SK-N-SH (cell line): ENCODE data around the gene ZFP90. TPM values are rescaled to one million over a fixed set of nuclear protein-coding genes. Genes with fewer than 3 reads are reported as not detected.

Experiments used
- CTCF ChIA-PET: fragments of 300-600, 350-600 bp; formaldehyde crosslinking; extraction: SDS; loops from one replicate; lab custom pipeline; 2021; lab: Yijun Ruan, JAX
- POLR2A ChIA-PET: fragments of 350-600 bp; sonication (Branson Sonifier 250); formaldehyde crosslinking; extraction: SDS; loops from one replicate; lab custom pipeline; 2020; ENCODE audit warnings: antibody characterized with exemption, inconsistent platforms; lab: Yijun Ruan, JAX
- DNase-seq: peaks from one replicate; pipeline ENCODE4 v3.0.0; 2012
- H2AFZ ChIP-seq: fragments of 200-600 bp; sonication (generic); 2 replicates; pipeline ENCODE4 v1.8.1; 2016; ENCODE audit warnings: antibody characterized with exemption, mild to moderate bottlenecking, low read depth
- H3F3A ChIP-seq: fragments of 200-600 bp; sonication (generic); replicated peaks from 2 replicates; pipeline ENCODE3; 2016; ENCODE audit warnings: antibody characterized with exemption, mild to moderate bottlenecking; ENCODE audit not compliant: insufficient read depth
- H3K27ac ChIP-seq, 2 experiments: fragments of 200-500 bp in 1 of 2; fragments of 200-600 bp in 1 of 2; sonication (Bioruptor generic) in 1 of 2; sonication (generic), shearing (Covaris generic) in 1 of 2; 2 replicates each; pipeline versions ENCODE4 v1.5.1 to v1.6.1; 2014 to 2016; ENCODE audit warnings: low read depth in 2 of 2, inconsistent platforms in 1 of 2, low read length in 1 of 2, mild to moderate bottlenecking in 1 of 2, mixed read lengths in 1 of 2
- H3K27me3 ChIP-seq: fragments of 200-600 bp; sonication (generic), shearing (Covaris generic); 2 replicates; pipeline ENCODE4 v1.6.1; 2016; ENCODE audit warnings: mixed run types; ENCODE audit not compliant: insufficient read depth
- H3K36me3 ChIP-seq, 2 experiments: fragments of 200-500 bp in 1 of 2; fragments of 200-600 bp in 1 of 2; sonication (Bioruptor generic) in 1 of 2; sonication (generic) in 1 of 2; replicated peaks in 1 of 2; 2 replicates each; pipeline versions ENCODE3 to v1.5.1; 2014 to 2016; ENCODE audit warnings: low read length in 1 of 2, mild to moderate bottlenecking in 1 of 2; ENCODE audit not compliant: insufficient read depth in 2 of 2, control insufficient read depth in 1 of 2
- H3K4me1 ChIP-seq, 2 experiments: fragments of 200-500 bp in 1 of 2; fragments of 200-600 bp in 1 of 2; sonication (Bioruptor generic) in 1 of 2; sonication (generic), shearing (Covaris generic) in 1 of 2; 2 replicates each; pipeline versions ENCODE4 v1.5.1 to v1.6.1; 2014 to 2016; ENCODE audit warnings: low read depth in 1 of 2, low read length in 1 of 2, mixed run types in 1 of 2; ENCODE audit not compliant: insufficient read depth in 2 of 2, control insufficient read depth in 1 of 2
- H3K4me2 ChIP-seq: fragments of 200-600 bp; sonication (generic), shearing (Covaris generic); 2 replicates; pipeline ENCODE4 v1.6.1; 2017; ENCODE audit warnings: mixed run types
- H3K4me3 ChIP-seq, 2 experiments: fragments of 200-500 bp in 1 of 2; fragments of 200-600 bp in 1 of 2; sonication (Bioruptor generic) in 1 of 2; sonication (generic), shearing (Covaris generic) in 1 of 2; 2 replicates each; pipeline versions ENCODE4 v1.5.1 to v1.8.1; 2014 to 2016; ENCODE audit warnings: low read depth in 2 of 2, inconsistent platforms in 1 of 2, low read length in 1 of 2, mild to moderate bottlenecking in 1 of 2, mixed read lengths in 1 of 2, moderate library complexity in 1 of 2
- H3K79me2 ChIP-seq: fragments of 200-600 bp; sonication (generic); 2 replicates; pipeline ENCODE4 v1.8.1; 2017; ENCODE audit warnings: mild to moderate bottlenecking; ENCODE audit not compliant: insufficient read depth
- H3K9ac ChIP-seq: fragments of 200-600 bp; sonication (generic); 2 replicates; pipeline ENCODE4 v1.6.1; 2017; ENCODE audit warnings: mixed run types
- H3K9me2 ChIP-seq: fragments of 200-600 bp; sonication (generic); 2 replicates; pipeline ENCODE4 v1.6.1; 2017; ENCODE audit warnings: mixed run types
- H3K9me3 ChIP-seq: fragments of 200-600 bp; sonication (generic); 2 replicates; pipeline ENCODE4 v1.6.1; 2017; ENCODE audit warnings: mixed run types, mild to moderate bottlenecking, moderate library complexity
- H4K20me1 ChIP-seq: fragments of 200-600 bp; sonication (generic); 2 replicates; pipeline ENCODE4 v1.6.1; 2017; ENCODE audit warnings: mild to moderate bottlenecking, mixed run types; ENCODE audit not compliant: insufficient read depth
- CHD2 ChIP-seq: fragments of 150-350 bp; IDR thresholded peaks from 2 replicates; pipeline ENCODE4 v1.6.1; 2018; ENCODE audit warnings: low read length; ENCODE audit not compliant: partially characterized antibody
- ELF1 ChIP-seq: IDR thresholded peaks from 2 replicates; pipeline ENCODE4 v1.4.0; 2012
- FOSL2 ChIP-seq: IDR thresholded peaks from 2 replicates; pipeline ENCODE4 v1.4.0; 2012; ENCODE audit warnings: low read depth, mild to moderate bottlenecking, moderate library complexity, borderline replicate concordance
- GABPA ChIP-seq: IDR thresholded peaks from 2 replicates; pipeline ENCODE4 v1.4.0; 2012; ENCODE audit warnings: low read depth, mild to moderate bottlenecking
- JUND ChIP-seq: IDR thresholded peaks from 2 replicates; pipeline ENCODE4 v1.4.0; 2012
- MEF2A ChIP-seq: IDR thresholded peaks from 2 replicates; pipeline ENCODE4 v1.4.0; 2012; ENCODE audit warnings: low read depth, borderline replicate concordance
- RAD21 ChIP-seq: IDR thresholded peaks from 2 replicates; pipeline ENCODE4 v1.6.1; 2012; ENCODE audit warnings: mild to moderate bottlenecking, low read length
- RCOR1 ChIP-seq: fragments of 150-350 bp; IDR thresholded peaks from 2 replicates; pipeline ENCODE4 v1.6.1; 2017; ENCODE audit warnings: antibody characterized with exemption, low read length
- SIN3A ChIP-seq: IDR thresholded peaks from 2 replicates; pipeline ENCODE4 v1.6.1; 2012; ENCODE audit warnings: low read depth, mild to moderate bottlenecking, low read length, moderate library complexity, borderline replicate concordance
- SMC3 ChIP-seq: IDR thresholded peaks from 2 replicates; pipeline ENCODE4 v1.6.1; 2012; ENCODE audit warnings: low read depth, low read length, improper control_type of control experiment
- USF2 ChIP-seq: fragments of 150-350 bp; IDR thresholded peaks from 2 replicates; pipeline ENCODE4 v1.6.1; 2017; ENCODE audit warnings: antibody characterized with exemption, low read length, low read depth, borderline replicate concordance
- YY1 ChIP-seq: IDR thresholded peaks from 2 replicates; pipeline ENCODE4 v1.4.0; 2012; ENCODE audit warnings: low read depth, mild to moderate bottlenecking
- ZBTB33 ChIP-seq: IDR thresholded peaks from 2 replicates; pipeline ENCODE4 v1.4.0; 2012; ENCODE audit warnings: low read depth, borderline replicate concordance
- WGBS: methylation state at CpG from one replicate; pipeline ENCODE4 v1.1.6; 2017; ENCODE audit warnings: low lambda C conversion rate; 5-methylcytosine and 5-hydroxymethylcytosine counted together
- polyA plus RNA-seq, 3 experiments: library from polyadenylated mRNA; depleted of rRNA; stranded (reverse); fragments of >200 nt; gene quantifications; 2 replicates each; pipeline ENCODE4 v1.2.3, GENCODE V29; 2012
- TF ChIP-seq, protein P1 (sequence below): IDR thresholded peaks from 2 replicates; pipeline ENCODE4 v1.6.1; 2012; ENCODE audit warnings: mild to moderate bottlenecking, low read depth, low read length, moderate library complexity
- TF ChIP-seq, protein P2 (sequence below): IDR thresholded peaks from 2 replicates; pipeline ENCODE4; 2012

The ZFP90 gene
- polyA plus RNA-seq, 1 of the 3 experiments (the other 2 are of a cell fraction): 9.9 TPM

DNA sequence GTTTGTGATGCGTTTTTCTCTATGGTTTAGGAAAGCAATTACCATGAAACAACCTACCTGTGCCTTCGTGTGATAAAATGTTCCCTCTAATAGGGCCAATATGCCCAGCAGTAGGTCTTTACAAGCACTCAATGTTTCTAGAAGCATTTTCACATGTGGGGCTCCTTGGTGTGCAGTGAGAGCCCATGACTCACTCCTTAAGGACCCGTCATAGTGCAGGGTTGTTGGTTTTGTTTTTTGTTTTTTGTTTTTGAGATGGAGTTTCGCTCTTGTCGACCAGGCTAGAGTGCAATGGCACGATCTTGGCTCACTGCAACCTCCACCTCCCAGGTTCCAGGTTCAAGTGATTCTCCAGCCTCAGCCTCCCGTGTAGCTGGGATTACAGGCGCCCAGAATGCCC is 31.1 kb upstream of the ZFP90 start:
- Histone ChIP-seq H3K9me2 (no peaks in the 10 kb centered on the region), H3K4me3 (no peak overlapping the region), H3K79me2 (no peaks in the 10 kb centered on the region), H3K9ac (no peak overlapping the region), H3K4me1 (peaks cover 0 to 2% of the 10 kb centered on the region in 2 experiments; a peak in 1 of 4 replicates), H4K20me1 (no peaks in the 10 kb centered on the region), H3K36me3 (no peaks in the 10 kb centered on the region), H3K9me3 (no peaks in the 10 kb centered on the region), H2AFZ (no peak overlapping the region), H3F3A (no peaks in the 10 kb centered on the region)
- WGBS: 49% methylated on average over 8 of the region's 8 CpGs
- CTCF ChIA-PET: interaction anchor here (0.6 to 5.8 kb wide), 4 partner anchors 10 to 62 kb away, joined by 3 to 31 read pairs (median 4); no protein-coding TSS in a partner anchor
- TF ChIP-seq RAD21 (no peak), ZBTB33 (no peak), CHD2 (no peak), SMC3 (no peak), RCOR1 (no peak), FOSL2 (no peak), JUND (no peak)
- TF ChIP-seq, protein P1, sequence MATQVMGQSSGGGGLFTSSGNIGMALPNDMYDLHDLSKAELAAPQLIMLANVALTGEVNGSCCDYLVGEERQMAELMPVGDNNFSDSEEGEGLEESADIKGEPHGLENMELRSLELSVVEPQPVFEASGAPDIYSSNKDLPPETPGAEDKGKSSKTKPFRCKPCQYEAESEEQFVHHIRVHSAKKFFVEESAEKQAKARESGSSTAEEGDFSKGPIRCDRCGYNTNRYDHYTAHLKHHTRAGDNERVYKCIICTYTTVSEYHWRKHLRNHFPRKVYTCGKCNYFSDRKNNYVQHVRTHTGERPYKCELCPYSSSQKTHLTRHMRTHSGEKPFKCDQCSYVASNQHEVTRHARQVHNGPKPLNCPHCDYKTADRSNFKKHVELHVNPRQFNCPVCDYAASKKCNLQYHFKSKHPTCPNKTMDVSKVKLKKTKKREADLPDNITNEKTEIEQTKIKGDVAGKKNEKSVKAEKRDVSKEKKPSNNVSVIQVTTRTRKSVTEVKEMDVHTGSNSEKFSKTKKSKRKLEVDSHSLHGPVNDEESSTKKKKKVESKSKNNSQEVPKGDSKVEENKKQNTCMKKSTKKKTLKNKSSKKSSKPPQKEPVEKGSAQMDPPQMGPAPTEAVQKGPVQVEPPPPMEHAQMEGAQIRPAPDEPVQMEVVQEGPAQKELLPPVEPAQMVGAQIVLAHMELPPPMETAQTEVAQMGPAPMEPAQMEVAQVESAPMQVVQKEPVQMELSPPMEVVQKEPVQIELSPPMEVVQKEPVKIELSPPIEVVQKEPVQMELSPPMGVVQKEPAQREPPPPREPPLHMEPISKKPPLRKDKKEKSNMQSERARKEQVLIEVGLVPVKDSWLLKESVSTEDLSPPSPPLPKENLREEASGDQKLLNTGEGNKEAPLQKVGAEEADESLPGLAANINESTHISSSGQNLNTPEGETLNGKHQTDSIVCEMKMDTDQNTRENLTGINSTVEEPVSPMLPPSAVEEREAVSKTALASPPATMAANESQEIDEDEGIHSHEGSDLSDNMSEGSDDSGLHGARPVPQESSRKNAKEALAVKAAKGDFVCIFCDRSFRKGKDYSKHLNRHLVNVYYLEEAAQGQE: no peak
- TF ChIP-seq, all 33 proteins: peak for 0
- Histone ChIP-seq H3K27me3 (peaks cover 6% of the 10 kb centered on the region; the same call in 1 of the 2 replicates), H3K4me2 (no peak overlapping the region), H3K27ac (no peak overlapping the region)
- POLR2A ChIA-PET: no interaction called here
- DNase-seq: no peak

- peaks cover 0 to 2% of the 10 kb centered on the region in 2 experiments; a peak in 1 of 4 replicates for H3K4me1 ChIP-seq
- H3K79me2 ChIP-seq: no peaks in the 10 kb centered on the region
- no peaks in the 10 kb centered on the region for H3K9me3 ChIP-seq
- WGBS: 45% methylated on average over 7 of the region's 7 CpGs
- POLR2A ChIA-PET: no interaction called here
- no peak overlapping the region for H3K27ac ChIP-seq
- no peak overlapping the region for H3K4me3 ChIP-seq
- no peak overlapping the region for H3K4me2 ChIP-seq
- no peaks in the 10 kb centered on the region for H3K36me3 ChIP-seq
- CTCF ChIA-PET: interaction anchor here (0.6 to 5.8 kb wide), 2 partner anchors 12 to 63 kb away, joined by 3 to 31 read pairs; no protein-coding TSS in a partner anchor
- H2AFZ ChIP-seq: no peak overlapping the region
- H4K20me1 ChIP-seq: no peaks in the 10 kb centered on the region
- no peaks in the 10 kb centered on the region for H3K9me2 ChIP-seq
- DNase-seq: no peak
- H3F3A ChIP-seq: no peaks in the 10 kb centered on the region
- TF ChIP-seq YY1: no peak
- TF ChIP-seq, protein P2, sequence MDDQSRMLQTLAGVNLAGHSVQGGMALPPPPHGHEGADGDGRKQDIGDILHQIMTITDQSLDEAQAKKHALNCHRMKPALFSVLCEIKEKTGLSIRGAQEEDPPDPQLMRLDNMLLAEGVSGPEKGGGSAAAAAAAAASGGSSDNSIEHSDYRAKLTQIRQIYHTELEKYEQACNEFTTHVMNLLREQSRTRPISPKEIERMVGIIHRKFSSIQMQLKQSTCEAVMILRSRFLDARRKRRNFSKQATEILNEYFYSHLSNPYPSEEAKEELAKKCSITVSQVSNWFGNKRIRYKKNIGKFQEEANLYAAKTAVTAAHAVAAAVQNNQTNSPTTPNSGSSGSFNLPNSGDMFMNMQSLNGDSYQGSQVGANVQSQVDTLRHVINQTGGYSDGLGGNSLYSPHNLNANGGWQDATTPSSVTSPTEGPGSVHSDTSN: no peak
- TF ChIP-seq SIN3A: no peak
- TF ChIP-seq RAD21: peak; percentile 5; the same call in 1 of the 2 replicates
- TF ChIP-seq ELF1: no peak
- TF ChIP-seq USF2: no peak
- TF ChIP-seq GABPA: no peak
- TF ChIP-seq MEF2A: no peak
- TF ChIP-seq, all 33 proteins: peak for 1
- peaks cover 6% of the 10 kb centered on the region; the same call in 1 of the 2 replicates for H3K27me3 ChIP-seq
- no peak overlapping the region for H3K9ac ChIP-seq
These were observed 30.4 kb upstream of the ZFP90 start for GRCh38 chr16:68508641-68509240.
